HL-60 (cell line): Measurements from ENCODE around the gene LMBR1L.

Experiments used
- CTCF ChIP-seq: IDR thresholded peaks from one replicate; pipeline ENCODE4 v1.5.1; 2011; ENCODE audit warnings: low read length, control low read depth, inconsistent platforms; ENCODE audit not compliant: insufficient read depth
- GABPA ChIP-seq: IDR thresholded peaks from 2 replicates; pipeline ENCODE4 v1.6.1; 2012; ENCODE audit warnings: low read depth

GRCh38 chr12:49133014-49133413 lies 22.4 kb upstream of the LMBR1L start:
- no peak for TF ChIP-seq CTCF
- no peak for TF ChIP-seq GABPA
